ENCODE data around the gene GBE1.

- TF ChIP-seq POLR2A (IDR thresholded peaks at IDR 0.05) = no peak
- TF ChIP-seq, protein P1, sequence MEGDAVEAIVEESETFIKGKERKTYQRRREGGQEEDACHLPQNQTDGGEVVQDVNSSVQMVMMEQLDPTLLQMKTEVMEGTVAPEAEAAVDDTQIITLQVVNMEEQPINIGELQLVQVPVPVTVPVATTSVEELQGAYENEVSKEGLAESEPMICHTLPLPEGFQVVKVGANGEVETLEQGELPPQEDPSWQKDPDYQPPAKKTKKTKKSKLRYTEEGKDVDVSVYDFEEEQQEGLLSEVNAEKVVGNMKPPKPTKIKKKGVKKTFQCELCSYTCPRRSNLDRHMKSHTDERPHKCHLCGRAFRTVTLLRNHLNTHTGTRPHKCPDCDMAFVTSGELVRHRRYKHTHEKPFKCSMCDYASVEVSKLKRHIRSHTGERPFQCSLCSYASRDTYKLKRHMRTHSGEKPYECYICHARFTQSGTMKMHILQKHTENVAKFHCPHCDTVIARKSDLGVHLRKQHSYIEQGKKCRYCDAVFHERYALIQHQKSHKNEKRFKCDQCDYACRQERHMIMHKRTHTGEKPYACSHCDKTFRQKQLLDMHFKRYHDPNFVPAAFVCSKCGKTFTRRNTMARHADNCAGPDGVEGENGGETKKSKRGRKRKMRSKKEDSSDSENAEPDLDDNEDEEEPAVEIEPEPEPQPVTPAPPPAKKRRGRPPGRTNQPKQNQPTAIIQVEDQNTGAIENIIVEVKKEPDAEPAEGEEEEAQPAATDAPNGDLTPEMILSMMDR (IDR thresholded peaks at IDR 0.05) = no peak
Observed at GRCh38 chr3:81558106-81558505, 203.3 kb downstream of the GBE1 start.

Data from body of pancreas (tissue), 4 donors.